ENCODE data around the gene ZNF485.

ZNF485 gene

GRCh38 chr10:43606323-43607198, at the start of gene ZNF485:
Gene ZNF485, plus strand, starts transcription at chr10:43606438. Its CDS starts 613 bp downstream, at chr10:43607051.
- Histone ChIP-seq H3K4me1 (ENCODE audit: control insufficient read depth, insufficient read depth, low read length) (no peaks in the 10 kb centered on the region), H3K27ac (ENCODE audit: low read depth, low read length) (no peak within 1 kb of the TSS), H3K9ac (ENCODE audit: low read length) (peak within 1 kb of the TSS; percentile 10)

DNA sequence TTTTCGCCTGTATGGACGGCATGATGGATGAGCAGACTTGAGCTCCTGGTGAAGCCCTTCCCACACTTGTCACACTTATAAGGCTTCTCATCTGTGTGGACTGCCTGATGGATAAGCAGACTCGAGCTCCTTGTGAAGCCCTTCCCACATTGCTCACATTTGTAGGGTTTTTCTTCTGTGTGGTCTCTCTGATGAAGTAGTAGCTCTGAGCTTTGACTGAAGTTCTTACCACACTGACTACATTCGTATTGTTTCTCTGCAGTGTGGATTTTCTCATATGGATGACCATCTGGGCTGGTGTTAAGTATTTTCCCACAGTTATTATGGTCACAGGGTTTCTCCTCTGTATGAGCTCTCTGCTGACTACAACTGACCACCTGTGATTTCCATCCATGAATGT, 49.0 kb upstream of the ZNF485 start:
- Histone ChIP-seq H3K9ac (ENCODE audit: low read length) (no peak overlapping the region), H3K4me3 (ENCODE audit: low read length) (no peak overlapping the region), H3K27ac (ENCODE audit: low read depth, low read length) (no peak overlapping the region), H3K36me3 (ENCODE audit: control insufficient read depth, insufficient read depth, low read length) (peaks cover 15% of the 10 kb centered on the region), H3K27me3 (ENCODE audit: control insufficient read depth, insufficient read depth, low read length) (no peaks in the 10 kb centered on the region), H3K4me1 (ENCODE audit: control insufficient read depth, insufficient read depth, low read length) (no peaks in the 10 kb centered on the region)

More at GRCh38 chr10:43606323-43607198, at the start of gene ZNF485:
- H3K4me3 ChIP-seq (ENCODE audit: low read length) = peak within 1 kb of the TSS; percentile 68
- no peaks in the 10 kb centered on the region for H3K27me3 ChIP-seq (ENCODE audit: control insufficient read depth, insufficient read depth, low read length)
- peaks cover 3% of the 10 kb centered on the region for H3K36me3 ChIP-seq (ENCODE audit: control insufficient read depth, insufficient read depth, low read length)

- peaks cover 6% of the 10 kb centered on the region for H3K4me1 ChIP-seq (ENCODE audit: control insufficient read depth, insufficient read depth, low read length)
- no peak overlapping the region for H3K9ac ChIP-seq (ENCODE audit: low read length)
- H3K4me3 ChIP-seq (ENCODE audit: low read length) = no peak overlapping the region
- no peaks in the 10 kb centered on the region for H3K27me3 ChIP-seq (ENCODE audit: control insufficient read depth, insufficient read depth, low read length)
- peaks cover 3% of the 10 kb centered on the region for H3K36me3 ChIP-seq (ENCODE audit: control insufficient read depth, insufficient read depth, low read length)
- H3K27ac ChIP-seq (ENCODE audit: low read depth, low read length) = no peak overlapping the region
These were observed 36.6 kb upstream of the ZNF485 start for GRCh38 chr10:43569681-43570080.

DNA sequence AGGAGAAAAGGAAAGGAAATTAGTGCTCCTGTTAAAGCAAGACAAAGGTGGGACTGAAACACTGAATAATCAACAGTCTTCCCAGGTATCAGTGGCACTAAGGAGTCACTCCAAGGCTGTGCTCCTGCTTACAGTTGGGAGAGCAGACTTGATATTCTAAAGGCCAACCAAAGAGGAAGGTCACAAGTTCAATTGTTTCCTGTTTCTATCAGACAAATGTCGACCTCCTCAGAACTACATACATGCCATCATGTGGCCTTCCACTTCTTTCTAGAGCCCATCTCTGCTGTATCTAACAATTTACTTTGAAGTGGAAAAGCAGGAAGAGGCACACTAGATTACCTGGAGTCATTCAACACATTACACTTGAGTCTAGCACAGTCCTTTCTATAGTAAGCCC, 35.3 kb upstream of the ZNF485 start:
- no peak overlapping the region for H3K9ac ChIP-seq (ENCODE audit: low read length)
- peaks cover 3% of the 10 kb centered on the region for H3K36me3 ChIP-seq (ENCODE audit: control insufficient read depth, insufficient read depth, low read length)
- no peaks in the 10 kb centered on the region for H3K27me3 ChIP-seq (ENCODE audit: control insufficient read depth, insufficient read depth, low read length)
- no peak overlapping the region for H3K27ac ChIP-seq (ENCODE audit: low read depth, low read length)
- H3K4me1 ChIP-seq (ENCODE audit: control insufficient read depth, insufficient read depth, low read length) = peaks cover 6% of the 10 kb centered on the region
- no peak overlapping the region for H3K4me3 ChIP-seq (ENCODE audit: low read length)

GRCh38 chr10:43573250-43574000, 32.8 kb upstream of the ZNF485 start:
- Histone ChIP-seq H3K4me3 (ENCODE audit: low read length) (peak overlapping the region; percentile 77), H3K27ac (ENCODE audit: low read depth, low read length) (no peak overlapping the region), H3K4me1 (ENCODE audit: control insufficient read depth, insufficient read depth, low read length) (peaks cover 6% of the 10 kb centered on the region), H3K9ac (ENCODE audit: low read length) (no peak overlapping the region), H3K27me3 (ENCODE audit: control insufficient read depth, insufficient read depth, low read length) (no peaks in the 10 kb centered on the region), H3K36me3 (ENCODE audit: control insufficient read depth, insufficient read depth, low read length) (no peaks in the 10 kb centered on the region)

DNA sequence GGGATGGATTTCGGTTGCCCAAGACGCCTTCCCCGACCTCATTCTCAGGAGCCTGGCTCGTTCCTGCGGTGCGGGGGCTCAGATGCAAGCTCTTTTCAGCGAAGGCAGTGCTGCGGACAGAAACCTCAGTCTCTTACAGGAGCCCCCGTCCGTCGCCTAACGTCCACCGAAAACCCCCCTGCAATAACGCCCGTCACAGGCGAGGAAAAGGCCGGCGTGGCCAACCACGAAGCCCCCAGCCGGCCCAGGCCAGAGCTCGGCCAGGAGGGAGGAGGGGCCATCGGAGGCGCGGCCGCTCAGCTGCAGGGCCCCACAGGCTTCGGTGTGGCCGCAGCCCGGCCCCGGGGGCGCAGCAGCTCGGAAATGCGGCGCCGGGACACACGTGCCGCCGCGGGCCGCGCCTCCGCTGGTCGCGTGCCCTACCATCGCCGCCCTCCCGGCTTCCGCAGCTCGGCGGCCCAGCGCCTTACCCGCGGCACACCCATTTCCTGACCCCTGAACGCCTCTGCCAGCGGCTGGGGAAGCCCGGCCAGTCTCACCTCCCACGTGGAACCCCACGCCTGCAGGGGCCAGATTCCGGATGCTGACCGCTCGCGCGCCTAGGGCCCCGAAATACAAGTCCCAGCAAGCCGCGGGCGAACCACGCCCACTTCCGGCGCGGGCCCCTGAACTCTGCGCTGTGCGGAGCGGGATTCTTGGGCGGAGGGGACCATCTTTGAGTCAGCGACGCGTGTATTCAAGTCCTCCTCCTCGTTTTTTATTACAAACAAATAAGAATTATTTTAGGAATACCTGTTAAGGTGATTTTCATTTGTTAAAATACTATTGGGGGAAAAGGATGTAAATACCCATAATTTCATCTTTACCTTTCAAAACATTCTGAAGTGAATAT, 32.0 kb upstream of the ZNF485 start, which contains the start of gene ZNF239:
TSS of gene ZNF239 (minus strand) at position 616 of the 892 bp plus-strand sequence. CDS start 16,537 bp downstream, outside the sequence.
- Histone ChIP-seq H3K36me3 (ENCODE audit: control insufficient read depth, insufficient read depth, low read length) (no peaks in the 10 kb centered on the region), H3K27ac (ENCODE audit: low read depth, low read length) (peak within 1 kb of the TSS; percentile 40), H3K4me3 (ENCODE audit: low read length) (peak within 1 kb of the TSS; percentile 77), H3K27me3 (ENCODE audit: control insufficient read depth, insufficient read depth, low read length) (no peaks in the 10 kb centered on the region), H3K9ac (ENCODE audit: low read length) (no peak within 1 kb of the TSS), H3K4me1 (ENCODE audit: control insufficient read depth, insufficient read depth, low read length) (peaks cover 6% of the 10 kb centered on the region)

GRCh38 chr10:43574906-43575305, 31.3 kb upstream of the ZNF485 start:
- Histone ChIP-seq H3K4me1 (ENCODE audit: control insufficient read depth, insufficient read depth, low read length) (peaks cover 6% of the 10 kb centered on the region), H3K27ac (ENCODE audit: low read depth, low read length) (no peak overlapping the region), H3K9ac (ENCODE audit: low read length) (no peak overlapping the region), H3K27me3 (ENCODE audit: control insufficient read depth, insufficient read depth, low read length) (no peaks in the 10 kb centered on the region), H3K4me3 (ENCODE audit: low read length) (peak overlapping the region; percentile 77), H3K36me3 (ENCODE audit: control insufficient read depth, insufficient read depth, low read length) (no peaks in the 10 kb centered on the region)

DNA sequence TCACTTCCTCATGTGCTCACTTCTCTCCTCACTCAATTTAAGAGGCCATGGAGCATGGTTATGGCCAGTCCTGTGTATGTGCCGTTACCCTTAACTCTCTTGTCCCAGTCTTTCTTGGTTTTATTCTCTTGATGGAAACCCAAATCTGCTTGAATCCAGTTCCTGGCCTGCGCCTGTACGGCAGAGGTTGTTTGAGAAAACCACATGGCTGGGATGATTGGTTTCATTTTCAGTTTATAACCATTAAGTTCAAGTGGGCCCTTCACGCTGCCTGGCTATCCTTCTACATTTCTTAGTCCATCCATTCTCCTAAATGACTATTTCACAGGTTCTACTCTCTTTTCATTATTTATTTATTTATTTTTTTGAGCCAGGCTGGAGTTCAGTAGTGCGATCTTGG, 30.2 kb upstream of the ZNF485 start:
- Histone ChIP-seq H3K27ac (ENCODE audit: low read depth, low read length) (no peak overlapping the region), H3K36me3 (ENCODE audit: control insufficient read depth, insufficient read depth, low read length) (no peaks in the 10 kb centered on the region), H3K4me3 (ENCODE audit: low read length) (no peak overlapping the region), H3K4me1 (ENCODE audit: control insufficient read depth, insufficient read depth, low read length) (peaks cover 6% of the 10 kb centered on the region), H3K9ac (ENCODE audit: low read length) (no peak overlapping the region), H3K27me3 (ENCODE audit: control insufficient read depth, insufficient read depth, low read length) (no peaks in the 10 kb centered on the region)

GRCh38 chr10:43576580-43576979, 29.7 kb upstream of the ZNF485 start:
- Histone ChIP-seq H3K4me3 (ENCODE audit: low read length) (no peak overlapping the region), H3K36me3 (ENCODE audit: control insufficient read depth, insufficient read depth, low read length) (no peaks in the 10 kb centered on the region), H3K4me1 (ENCODE audit: control insufficient read depth, insufficient read depth, low read length) (peaks cover 6% of the 10 kb centered on the region)

GRCh38 chr10:43584051-43584450, 22.2 kb upstream of the ZNF485 start:
- H3K27ac ChIP-seq (ENCODE audit: low read depth, low read length) = no peak overlapping the region
- no peaks in the 10 kb centered on the region for H3K4me1 ChIP-seq (ENCODE audit: control insufficient read depth, insufficient read depth, low read length)

More at GRCh38 chr10:43576580-43576979, 29.7 kb upstream of the ZNF485 start:
- H3K27me3 ChIP-seq (ENCODE audit: control insufficient read depth, insufficient read depth, low read length) = no peaks in the 10 kb centered on the region
- no peak overlapping the region for H3K27ac ChIP-seq (ENCODE audit: low read depth, low read length)
- H3K9ac ChIP-seq (ENCODE audit: low read length) = no peak overlapping the region

DNA sequence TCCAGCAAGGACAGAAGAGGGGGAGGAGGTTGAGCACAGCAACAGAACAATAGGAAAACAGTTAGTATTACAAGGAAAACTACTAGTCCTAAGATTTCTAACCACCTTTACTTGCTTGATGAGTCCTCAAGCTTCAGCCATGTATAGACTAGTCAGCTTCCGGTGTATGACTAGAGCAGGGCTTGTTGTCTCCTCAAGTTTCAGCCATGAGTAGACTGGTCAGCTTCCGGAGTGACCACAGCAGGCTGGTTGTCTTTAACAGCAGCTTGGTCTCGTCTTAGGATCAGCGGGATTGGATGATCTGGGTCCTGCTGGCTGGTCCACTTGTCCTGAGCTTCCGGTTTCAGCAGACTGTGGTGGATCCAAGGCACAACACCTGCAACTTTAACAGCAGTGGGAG, 21.2 kb upstream of the ZNF485 start:
- H3K9ac ChIP-seq (ENCODE audit: low read length) = no peak overlapping the region
- H3K4me3 ChIP-seq (ENCODE audit: low read length) = no peak overlapping the region
- no peaks in the 10 kb centered on the region for H3K27me3 ChIP-seq (ENCODE audit: control insufficient read depth, insufficient read depth, low read length)
- no peaks in the 10 kb centered on the region for H3K36me3 ChIP-seq (ENCODE audit: control insufficient read depth, insufficient read depth, low read length)
- no peaks in the 10 kb centered on the region for H3K4me1 ChIP-seq (ENCODE audit: control insufficient read depth, insufficient read depth, low read length)
- no peak overlapping the region for H3K27ac ChIP-seq (ENCODE audit: low read depth, low read length)

More at GRCh38 chr10:43584051-43584450, 22.2 kb upstream of the ZNF485 start:
- Histone ChIP-seq H3K4me3 (ENCODE audit: low read length) (no peak overlapping the region), H3K27me3 (ENCODE audit: control insufficient read depth, insufficient read depth, low read length) (no peaks in the 10 kb centered on the region), H3K9ac (ENCODE audit: low read length) (no peak overlapping the region), H3K36me3 (ENCODE audit: control insufficient read depth, insufficient read depth, low read length) (no peaks in the 10 kb centered on the region)
